ENCODE measurements around the gene SFXN1.

The SFXN1 gene

DNA sequence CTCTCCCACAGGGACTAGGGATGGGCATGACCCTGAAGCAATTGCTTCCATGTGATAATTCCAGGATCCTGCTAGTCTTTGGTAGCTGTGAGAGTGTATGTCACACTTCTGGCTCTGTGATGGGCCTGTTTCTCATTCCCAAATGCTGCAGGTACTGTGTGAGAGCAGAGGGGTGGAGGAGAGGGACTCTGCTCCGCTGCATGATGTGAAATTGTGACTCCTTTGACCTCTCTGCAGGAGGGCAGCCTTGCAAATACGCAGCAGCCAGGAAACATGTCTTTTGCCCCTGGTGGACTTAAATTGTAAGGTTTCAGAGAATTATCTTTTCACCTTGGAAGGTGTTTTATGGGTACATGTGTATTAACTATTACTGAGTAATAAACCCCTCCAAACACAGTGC is 61.6 kb downstream of the SFXN1 start:
- Histone ChIP-seq H3K27me3 (ENCODE audit: control insufficient read depth, insufficient read depth, low read length) (no peaks in the 10 kb centered on the region), H3K4me3 (ENCODE audit: low read length) (no peak overlapping the region), H3K27ac (ENCODE audit: low read length) (no peak overlapping the region), H3K36me3 (ENCODE audit: control insufficient read depth, insufficient read depth, low read length) (no peaks in the 10 kb centered on the region), H3K9me3 (ENCODE audit: control insufficient read depth, insufficient read depth, low read length) (no peaks in the 10 kb centered on the region), H3K4me1 (ENCODE audit: control insufficient read depth, insufficient read depth, low read length) (peaks cover 4% of the 10 kb centered on the region; the same call in 1 of the 2 replicates)
- DNase-seq (ENCODE audit: low read depth, low spot score), result no peak
- no CpG with 5 or more reads among the region's 2 CpGs for WGBS (ENCODE audit: insufficient coverage, insufficient read length)

GRCh38 chr5:175541264-175541663 is 62.9 kb downstream of the SFXN1 start:
- H3K4me1 ChIP-seq (ENCODE audit: control insufficient read depth, insufficient read depth, low read length), result no peaks in the 10 kb centered on the region; the same call in 1 of the 2 replicates
- no CpG with 5 or more reads among the region's 4 CpGs for WGBS (ENCODE audit: insufficient coverage, insufficient read length)
- no peaks in the 10 kb centered on the region for H3K27me3 ChIP-seq (ENCODE audit: control insufficient read depth, insufficient read depth, low read length)
- DNase-seq (ENCODE audit: low read depth, low spot score), result no peak
- no peaks in the 10 kb centered on the region for H3K36me3 ChIP-seq (ENCODE audit: control insufficient read depth, insufficient read depth, low read length)
- no peak overlapping the region for H3K27ac ChIP-seq (ENCODE audit: low read length)
- H3K4me3 ChIP-seq (ENCODE audit: low read length), result no peak overlapping the region
- no peaks in the 10 kb centered on the region for H3K9me3 ChIP-seq (ENCODE audit: control insufficient read depth, insufficient read depth, low read length)

- no peak overlapping the region for H3K4me3 ChIP-seq (ENCODE audit: low read length)
- no peaks in the 10 kb centered on the region for H3K36me3 ChIP-seq (ENCODE audit: control insufficient read depth, insufficient read depth, low read length)
- no peak for DNase-seq (ENCODE audit: low read depth, low spot score)
- H3K27me3 ChIP-seq (ENCODE audit: control insufficient read depth, insufficient read depth, low read length), result no peaks in the 10 kb centered on the region
- H3K27ac ChIP-seq (ENCODE audit: low read length), result no peak overlapping the region
- peaks cover 2% of the 10 kb centered on the region; the same call in 1 of the 2 replicates for H3K4me1 ChIP-seq (ENCODE audit: control insufficient read depth, insufficient read depth, low read length)
- WGBS (ENCODE audit: insufficient coverage, insufficient read length), result no CpG with 5 or more reads among the region's 5 CpGs
- H3K9me3 ChIP-seq (ENCODE audit: control insufficient read depth, insufficient read depth, low read length), result no peaks in the 10 kb centered on the region
Measured at GRCh38 chr5:175542232-175542965, 64.0 kb downstream of the SFXN1 start.

GRCh38 chr5:175542966-175543235 is 64.5 kb downstream of the SFXN1 start:
- no peak overlapping the region for H3K27ac ChIP-seq (ENCODE audit: low read length)
- DNase-seq (ENCODE audit: low read depth, low spot score), result no peak
- no peaks in the 10 kb centered on the region for H3K9me3 ChIP-seq (ENCODE audit: control insufficient read depth, insufficient read depth, low read length)
- no peaks in the 10 kb centered on the region for H3K27me3 ChIP-seq (ENCODE audit: control insufficient read depth, insufficient read depth, low read length)
- WGBS (ENCODE audit: insufficient coverage, insufficient read length), result no CpG with 5 or more reads among the region's 1 CpG
- no peaks in the 10 kb centered on the region for H3K36me3 ChIP-seq (ENCODE audit: control insufficient read depth, insufficient read depth, low read length)
- peaks cover 4% of the 10 kb centered on the region; the same call in 1 of the 2 replicates for H3K4me1 ChIP-seq (ENCODE audit: control insufficient read depth, insufficient read depth, low read length)
- no peak overlapping the region for H3K4me3 ChIP-seq (ENCODE audit: low read length)

DNA sequence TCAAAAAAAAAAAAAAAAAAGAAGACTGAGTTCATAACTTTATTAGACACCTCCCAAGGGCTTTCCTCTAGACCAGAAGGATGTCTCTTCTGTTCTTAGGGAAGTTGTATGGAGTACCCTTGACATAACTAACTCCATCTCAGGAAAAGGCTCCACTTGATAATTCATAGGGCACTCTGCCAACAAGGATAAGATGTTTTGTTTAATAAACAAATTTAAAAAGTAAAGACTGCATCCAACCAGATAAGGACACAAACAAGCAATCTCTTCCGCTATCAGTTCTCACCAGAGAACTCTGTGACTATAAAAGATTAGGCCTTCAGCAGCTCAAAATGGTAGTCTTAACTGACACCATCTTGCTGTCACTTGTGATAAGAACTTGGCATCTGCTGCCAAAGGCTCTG is 65.8 kb downstream of the SFXN1 start:
- Histone ChIP-seq H3K27ac (ENCODE audit: low read length) (no peak overlapping the region), H3K27me3 (ENCODE audit: control insufficient read depth, insufficient read depth, low read length) (no peaks in the 10 kb centered on the region), H3K4me3 (ENCODE audit: low read length) (no peak overlapping the region), H3K36me3 (ENCODE audit: control insufficient read depth, insufficient read depth, low read length) (no peaks in the 10 kb centered on the region), H3K4me1 (ENCODE audit: control insufficient read depth, insufficient read depth, low read length) (peaks cover 8% of the 10 kb centered on the region; the same call in 1 of the 2 replicates), H3K9me3 (ENCODE audit: control insufficient read depth, insufficient read depth, low read length) (no peaks in the 10 kb centered on the region)
- DNase-seq (ENCODE audit: low read depth, low spot score), result no peak
- WGBS (ENCODE audit: insufficient coverage, insufficient read length), result no CpG with 5 or more reads among the region's 1 CpG

- no peak for DNase-seq (ENCODE audit: low read depth, low spot score)
- H3K9me3 ChIP-seq (ENCODE audit: control insufficient read depth, insufficient read depth, low read length), result no peaks in the 10 kb centered on the region
- WGBS (ENCODE audit: insufficient coverage, insufficient read length), result no CpG with 5 or more reads among the region's 5 CpGs
- no peak overlapping the region for H3K27ac ChIP-seq (ENCODE audit: low read length)
- no peaks in the 10 kb centered on the region for H3K36me3 ChIP-seq (ENCODE audit: control insufficient read depth, insufficient read depth, low read length)
- peaks cover 8% of the 10 kb centered on the region; the same call in 1 of the 2 replicates for H3K4me1 ChIP-seq (ENCODE audit: control insufficient read depth, insufficient read depth, low read length)
- H3K4me3 ChIP-seq (ENCODE audit: low read length), result no peak overlapping the region
- no peaks in the 10 kb centered on the region for H3K27me3 ChIP-seq (ENCODE audit: control insufficient read depth, insufficient read depth, low read length)
Measured at GRCh38 chr5:175544586-175544985, 66.2 kb downstream of the SFXN1 start.

DNA sequence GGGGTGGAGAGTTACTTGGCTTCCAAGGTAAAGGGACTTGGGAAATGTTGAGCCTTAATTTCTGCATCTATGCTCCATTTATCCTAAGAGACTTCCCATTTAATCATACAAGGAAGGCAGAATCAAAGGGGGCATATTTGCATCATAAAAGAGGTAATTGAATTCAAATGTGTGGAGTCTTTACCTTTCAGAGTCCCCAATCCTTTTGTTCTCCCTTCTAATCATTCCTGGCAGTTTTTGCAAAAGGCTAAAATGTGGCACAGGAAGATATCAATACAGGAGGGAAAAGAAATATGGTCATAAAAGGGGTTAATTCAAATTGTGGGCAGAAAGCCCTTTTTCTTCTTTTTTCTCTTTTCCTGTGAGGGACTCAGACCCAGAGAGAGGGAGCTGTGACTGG is 69.5 kb downstream of the SFXN1 start:
- H3K36me3 ChIP-seq (ENCODE audit: control insufficient read depth, insufficient read depth, low read length), result no peaks in the 10 kb centered on the region
- no peak for DNase-seq (ENCODE audit: low read depth, low spot score)
- H3K27ac ChIP-seq (ENCODE audit: low read length), result no peak overlapping the region
- peaks cover 8% of the 10 kb centered on the region; the same call in 1 of the 2 replicates for H3K4me1 ChIP-seq (ENCODE audit: control insufficient read depth, insufficient read depth, low read length)
- H3K9me3 ChIP-seq (ENCODE audit: control insufficient read depth, insufficient read depth, low read length), result no peaks in the 10 kb centered on the region
- no peak overlapping the region for H3K4me3 ChIP-seq (ENCODE audit: low read length)
- H3K27me3 ChIP-seq (ENCODE audit: control insufficient read depth, insufficient read depth, low read length), result no peaks in the 10 kb centered on the region

GRCh38 chr5:175548626-175549311 is 70.4 kb downstream of the SFXN1 start:
- Histone ChIP-seq H3K4me1 (ENCODE audit: control insufficient read depth, insufficient read depth, low read length) (peaks cover 8% of the 10 kb centered on the region; the same call in 1 of the 2 replicates), H3K27me3 (ENCODE audit: control insufficient read depth, insufficient read depth, low read length) (no peaks in the 10 kb centered on the region), H3K36me3 (ENCODE audit: control insufficient read depth, insufficient read depth, low read length) (no peaks in the 10 kb centered on the region), H3K9me3 (ENCODE audit: control insufficient read depth, insufficient read depth, low read length) (no peaks in the 10 kb centered on the region), H3K27ac (ENCODE audit: low read length) (no peak overlapping the region), H3K4me3 (ENCODE audit: low read length) (no peak overlapping the region)
- DNase-seq (ENCODE audit: low read depth, low spot score), result no peak
- 100% methylated on average over 1 of the region's 15 CpGs for WGBS (ENCODE audit: insufficient coverage, insufficient read length)

DNA sequence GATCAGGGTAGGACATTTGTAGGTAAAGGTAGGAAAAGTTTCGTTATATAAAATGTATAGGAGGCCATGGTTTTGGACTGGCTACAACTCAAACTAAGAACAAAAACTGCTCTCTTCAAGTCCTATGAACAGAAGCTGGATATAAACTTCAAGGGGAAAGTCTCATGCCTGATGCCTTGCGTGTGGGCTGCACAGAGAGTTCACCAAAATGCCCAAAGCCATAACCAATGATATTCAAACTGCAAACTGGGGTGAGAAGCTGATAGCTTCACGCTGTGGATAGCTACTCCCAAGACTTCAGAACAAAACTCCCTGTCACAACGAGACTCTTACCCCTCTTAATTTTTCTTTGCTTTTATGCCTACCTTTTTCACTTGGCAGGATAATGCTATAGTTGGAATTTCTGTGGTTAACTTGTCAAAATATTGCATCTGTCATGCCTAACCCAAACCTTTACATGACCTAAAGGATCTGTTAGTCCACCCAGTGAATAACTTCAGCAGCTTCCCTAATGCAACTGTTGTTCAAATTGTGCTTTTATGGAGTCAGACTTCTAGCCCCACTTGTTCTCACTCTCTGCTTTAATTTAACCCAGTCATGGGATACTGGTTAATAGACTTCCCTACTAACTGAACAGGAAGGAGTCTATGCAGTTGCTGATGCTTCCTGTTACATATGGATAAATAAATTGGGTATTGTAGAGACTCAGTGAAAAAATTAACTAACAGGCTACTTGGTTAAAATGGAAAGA is 71.9 kb downstream of the SFXN1 start:
- Histone ChIP-seq H3K4me1 (ENCODE audit: control insufficient read depth, insufficient read depth, low read length) (peaks cover 8% of the 10 kb centered on the region; the same call in 1 of the 2 replicates), H3K9me3 (ENCODE audit: control insufficient read depth, insufficient read depth, low read length) (no peaks in the 10 kb centered on the region), H3K27me3 (ENCODE audit: control insufficient read depth, insufficient read depth, low read length) (no peaks in the 10 kb centered on the region), H3K36me3 (ENCODE audit: control insufficient read depth, insufficient read depth, low read length) (no peaks in the 10 kb centered on the region), H3K4me3 (ENCODE audit: low read length) (no peak overlapping the region), H3K27ac (ENCODE audit: low read length) (no peak overlapping the region)
- DNase-seq (ENCODE audit: low read depth, low spot score), result no peak
- 100% methylated on average over 1 of the region's 4 CpGs for WGBS (ENCODE audit: insufficient coverage, insufficient read length)

DNA sequence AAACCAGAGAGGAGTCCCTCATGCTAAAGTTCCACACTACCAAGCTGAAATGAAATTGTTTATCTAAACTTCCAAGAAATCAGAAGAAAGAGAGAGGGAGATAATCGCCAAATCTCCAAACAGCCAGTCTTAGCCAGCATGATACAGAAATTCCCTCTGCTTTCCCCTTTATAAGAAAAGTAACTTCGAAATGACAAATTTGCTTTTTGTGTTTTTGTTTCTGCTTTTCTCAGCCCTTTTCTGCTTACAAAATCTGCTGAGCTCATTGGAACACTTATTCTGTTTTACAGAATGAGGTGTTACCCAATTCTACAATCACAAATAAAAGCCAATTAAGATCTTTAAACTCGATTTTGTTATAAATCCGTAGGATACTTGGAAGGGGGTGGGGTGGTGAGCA is 72.9 kb downstream of the SFXN1 start:
- Histone ChIP-seq H3K4me3 (ENCODE audit: low read length) (no peak overlapping the region), H3K9me3 (ENCODE audit: control insufficient read depth, insufficient read depth, low read length) (no peaks in the 10 kb centered on the region), H3K4me1 (ENCODE audit: control insufficient read depth, insufficient read depth, low read length) (peaks cover 8% of the 10 kb centered on the region; the same call in 1 of the 2 replicates), H3K27me3 (ENCODE audit: control insufficient read depth, insufficient read depth, low read length) (no peaks in the 10 kb centered on the region), H3K27ac (ENCODE audit: low read length) (no peak overlapping the region), H3K36me3 (ENCODE audit: control insufficient read depth, insufficient read depth, low read length) (no peaks in the 10 kb centered on the region)
- WGBS (ENCODE audit: insufficient coverage, insufficient read length), result no CpG with 5 or more reads among the region's 4 CpGs
- DNase-seq (ENCODE audit: low read depth, low spot score), result no peak
